Lung (tissue), 12 donors: ENCODE results near the gene DDR1. TPM values are rescaled to one million over a fixed set of nuclear protein-coding genes. Genes with fewer than 3 reads are reported as not detected.

Experiments
- ATAC-seq: fragments of 200-7000 bp; cut with Tn5 transposase; one replicate; pipeline ENCODE4 v1.9.1; 2020; ENCODE audit warnings: moderate number of reproducible peaks; ENCODE audit not compliant: insufficient read depth, low FRiP score
- DNase-seq, 3 donors: peaks; one replicate each; pipeline ENCODE4 v3.0.0-alpha.2; 2013 to 2017
- H3K27ac ChIP-seq, 2 donors: one replicate each; pipeline ENCODE4 v1.5.1; 2013; ENCODE audit warnings: mild to moderate bottlenecking in 2 of 2, moderate library complexity in 2 of 2, control low read depth in 1 of 2, inconsistent platforms in 1 of 2, low read depth in 1 of 2, low read length in 1 of 2
- H3K27me3 ChIP-seq, 3 donors: one replicate each; pipeline ENCODE4 v1.5.1; 2013; ENCODE audit warnings: low read length in 2 of 3; ENCODE audit not compliant: control insufficient read depth in 3 of 3, insufficient read depth in 3 of 3
- H3K36me3 ChIP-seq, 4 donors: one replicate each; pipeline ENCODE4 v1.5.1; 2013; ENCODE audit warnings: low read length in 4 of 4, mild to moderate bottlenecking in 1 of 4, moderate library complexity in 1 of 4; ENCODE audit not compliant: control insufficient read depth in 4 of 4, insufficient read depth in 4 of 4
- H3K4me1 ChIP-seq, 5 donors: one replicate each; pipeline ENCODE4 v1.5.1; 2013; ENCODE audit warnings: low read length in 5 of 5, mild to moderate bottlenecking in 2 of 5, moderate library complexity in 1 of 5; ENCODE audit not compliant: control insufficient read depth in 5 of 5, insufficient read depth in 5 of 5
- H3K4me3 ChIP-seq: one replicate; pipeline ENCODE4 v1.5.1; 2013; ENCODE audit warnings: mild to moderate bottlenecking, control low read depth, moderate library complexity
- H3K9ac ChIP-seq, 2 donors: one replicate each; pipeline ENCODE4 v1.5.1; 2013; ENCODE audit warnings: low read length in 2 of 2, control low read depth in 1 of 2; ENCODE audit not compliant: insufficient read depth in 1 of 2
- H3K9me3 ChIP-seq, 4 donors: one replicate each; pipeline ENCODE4 v1.5.1; 2013; ENCODE audit warnings: low read length in 3 of 4, mild to moderate bottlenecking in 1 of 4, moderate library complexity in 1 of 4; ENCODE audit not compliant: control insufficient read depth in 4 of 4, insufficient read depth in 3 of 4
- WGBS, 2 donors: extraction: QIAGEN DNeasy Blood & Tissue Kit; methylation state at CpG; one replicate each; pipeline ENCODE4 v1.1.7; 2013; 5-methylcytosine and 5-hydroxymethylcytosine counted together
- polyA plus RNA-seq, 2 donors: library from polyadenylated mRNA; stranded (reverse); fragments of 200-250 nt; gene quantifications; one replicate each; pipeline ENCODE4 v1.2.1, GENCODE V29; 2013
- total RNA-seq, 2 donors: library from RNA; depleted of rRNA in 1 of 2; stranded (reverse); fragments of >200 nt in 1 of 2; gene quantifications; one replicate each; pipeline ENCODE4 v1.2.1, GENCODE V29; 2014 to 2021
- TF ChIP-seq, protein P1 (sequence below): IDR thresholded peaks from 2 replicates; pipeline ENCODE4 v1.5.1; 2012; ENCODE audit warnings: mild to moderate bottlenecking; ENCODE audit errors: control extremely low read depth, extremely low read depth
- donor health status: control.
- donor health status: control.
- donor health status: Bipolar disorder and iron deficiency.
- donor health status: healthy.
- donor health status: DM: yes; HTN: yes; CAD: no.

DDR1 gene
- total and polyA plus RNA-seq, 4 donors, result 39.5 to 134 (median 98.1) TPM

DNA sequence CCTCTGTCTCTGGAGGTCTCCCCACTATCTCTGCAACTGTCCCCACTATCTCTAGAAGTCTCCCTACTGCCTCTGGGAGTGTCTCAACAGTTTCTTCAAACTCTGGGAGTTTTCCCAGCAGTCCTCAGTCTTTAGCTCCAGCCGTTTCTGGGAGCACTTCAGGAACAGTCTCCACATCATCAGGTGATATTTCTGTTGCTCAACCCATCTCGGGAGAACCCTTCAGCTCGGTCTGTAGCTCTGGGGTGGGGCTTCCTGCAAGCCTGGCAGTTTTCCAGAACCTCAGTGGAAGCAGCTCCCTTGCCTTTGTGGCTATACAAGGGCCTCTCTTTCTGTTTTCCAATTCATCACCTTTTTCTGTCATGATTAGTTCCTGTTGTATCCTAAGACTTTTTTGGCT, 50.7 kb downstream of the DDR1 start:
- TF ChIP-seq, protein P1, sequence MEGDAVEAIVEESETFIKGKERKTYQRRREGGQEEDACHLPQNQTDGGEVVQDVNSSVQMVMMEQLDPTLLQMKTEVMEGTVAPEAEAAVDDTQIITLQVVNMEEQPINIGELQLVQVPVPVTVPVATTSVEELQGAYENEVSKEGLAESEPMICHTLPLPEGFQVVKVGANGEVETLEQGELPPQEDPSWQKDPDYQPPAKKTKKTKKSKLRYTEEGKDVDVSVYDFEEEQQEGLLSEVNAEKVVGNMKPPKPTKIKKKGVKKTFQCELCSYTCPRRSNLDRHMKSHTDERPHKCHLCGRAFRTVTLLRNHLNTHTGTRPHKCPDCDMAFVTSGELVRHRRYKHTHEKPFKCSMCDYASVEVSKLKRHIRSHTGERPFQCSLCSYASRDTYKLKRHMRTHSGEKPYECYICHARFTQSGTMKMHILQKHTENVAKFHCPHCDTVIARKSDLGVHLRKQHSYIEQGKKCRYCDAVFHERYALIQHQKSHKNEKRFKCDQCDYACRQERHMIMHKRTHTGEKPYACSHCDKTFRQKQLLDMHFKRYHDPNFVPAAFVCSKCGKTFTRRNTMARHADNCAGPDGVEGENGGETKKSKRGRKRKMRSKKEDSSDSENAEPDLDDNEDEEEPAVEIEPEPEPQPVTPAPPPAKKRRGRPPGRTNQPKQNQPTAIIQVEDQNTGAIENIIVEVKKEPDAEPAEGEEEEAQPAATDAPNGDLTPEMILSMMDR, result no peak
- 8 to 9% methylated on average over 3 of the region's 3 CpGs for WGBS, 2 donors
- no peaks in the 10 kb centered on the region for H3K36me3 ChIP-seq
- peak overlapping the region in 1 of 2 donors; percentile 82 for H3K27ac ChIP-seq
- DNase-seq (peak in 1 of 3 donors; percentile 45), ATAC-seq (peak; percentile 14)
- no peak overlapping the region for H3K4me3 ChIP-seq
- no peaks in the 10 kb centered on the region for H3K27me3 ChIP-seq
- H3K9me3 ChIP-seq, result no peaks in the 10 kb centered on the region
- H3K9ac ChIP-seq, result no peak overlapping the region
- peaks cover 0 to 19% (median 0%) of the 10 kb centered on the region in 5 donors for H3K4me1 ChIP-seq

DNA sequence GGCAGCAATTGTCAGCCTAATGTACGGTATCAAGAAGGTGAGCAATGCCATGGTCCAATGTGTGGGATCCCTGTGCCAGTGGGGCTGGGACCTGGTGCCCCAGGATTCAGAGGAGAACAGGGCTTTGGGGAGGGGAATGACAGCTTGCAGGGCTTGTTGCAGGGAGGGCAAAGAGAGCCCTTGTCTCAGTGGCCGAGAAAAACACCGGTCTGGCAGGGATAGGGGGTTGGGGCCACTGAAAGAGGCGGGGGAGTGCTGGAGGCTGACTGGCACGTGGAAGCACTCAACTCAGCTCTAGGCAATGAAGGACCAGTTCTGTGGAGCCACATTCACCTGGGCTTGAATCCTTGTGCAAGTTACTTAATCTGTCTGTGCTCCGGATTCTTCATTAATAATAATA, 52.9 kb downstream of the DDR1 start:
- peak overlapping the region; percentile 22 for H3K4me3 ChIP-seq
- H3K9me3 ChIP-seq, result no peaks in the 10 kb centered on the region
- H3K9ac ChIP-seq, result no peak overlapping the region
- no peaks in the 10 kb centered on the region for H3K36me3 ChIP-seq
- no peaks in the 10 kb centered on the region for H3K27me3 ChIP-seq
- TF ChIP-seq, protein P1, result no peak
- ATAC-seq, result peak; percentile 19
- peak overlapping the region in 1 of 2 donors; percentile 37 for H3K27ac ChIP-seq
- H3K4me1 ChIP-seq, result peaks cover 0 to 16% (median 0%) of the 10 kb centered on the region in 5 donors
- WGBS, 2 donors, result 67 to 81% methylated on average over 6 of the region's 6 CpGs
- DNase-seq, result peak in 1 of 3 donors; percentile 40

DNA sequence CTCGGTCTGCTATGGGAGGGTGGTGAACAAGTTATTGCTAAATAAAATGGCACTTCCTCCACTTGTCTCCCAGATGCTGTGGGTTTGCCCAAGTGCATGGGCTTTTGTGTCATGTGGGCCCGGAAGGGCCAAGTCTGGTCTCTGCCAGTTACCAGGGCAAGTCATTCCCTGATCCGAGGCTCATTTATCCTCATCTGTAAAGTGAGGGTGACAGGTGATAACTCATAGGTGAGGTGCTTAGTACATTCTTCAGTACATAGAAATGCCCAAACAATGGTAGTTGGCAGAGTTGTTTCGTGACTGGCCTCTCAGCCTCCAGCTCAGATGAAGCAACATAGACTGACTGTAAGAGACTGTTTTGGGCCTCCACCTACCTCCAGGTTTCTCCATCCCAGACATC, 54.4 kb downstream of the DDR1 start:
- H3K27me3 ChIP-seq, result no peaks in the 10 kb centered on the region
- no peaks in the 10 kb centered on the region for H3K36me3 ChIP-seq
- H3K4me3 ChIP-seq, result no peak overlapping the region
- TF ChIP-seq, protein P1, result no peak
- no peaks in the 10 kb centered on the region for H3K9me3 ChIP-seq
- peaks cover 0 to 16% (median 0%) of the 10 kb centered on the region in 5 donors for H3K4me1 ChIP-seq
- ATAC-seq (no peak), DNase-seq (no peak)
- WGBS, 2 donors, result 45 to 67% methylated on average over 4 of the region's 4 CpGs
- no peak overlapping the region for H3K9ac ChIP-seq
- no peak overlapping the region for H3K27ac ChIP-seq

DNA sequence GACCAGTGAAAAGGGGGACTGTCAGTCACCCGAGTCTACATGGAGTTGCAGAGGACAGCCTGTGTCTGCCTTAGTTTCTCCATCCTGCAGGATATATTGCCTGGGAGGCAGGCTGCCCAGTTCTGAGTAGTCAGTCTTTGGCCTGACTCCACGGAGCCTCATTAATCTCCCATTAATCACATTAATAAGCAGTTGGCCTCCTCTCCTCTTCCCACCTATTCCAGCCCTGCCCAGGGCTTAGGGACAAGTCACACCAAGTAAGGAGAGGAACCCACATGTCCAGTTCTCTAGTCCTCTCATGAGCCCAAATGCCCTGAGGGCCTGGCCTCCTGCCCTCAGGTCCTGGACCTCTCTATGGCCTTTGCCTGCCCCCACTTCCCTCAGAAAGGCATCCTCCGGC, 55.2 kb downstream of the DDR1 start:
- TF ChIP-seq, protein P1, result no peak
- ATAC-seq, result no peak
- Histone ChIP-seq H3K9ac (no peak overlapping the region), H3K27ac (no peak overlapping the region), H3K4me3 (no peak overlapping the region), H3K4me1 (peaks cover 0 to 14% (median 0%) of the 10 kb centered on the region in 5 donors), H3K27me3 (no peaks in the 10 kb centered on the region), H3K9me3 (no peaks in the 10 kb centered on the region), H3K36me3 (no peaks in the 10 kb centered on the region)
- no peak for DNase-seq
- 62 to 70% methylated on average over 3 of the region's 3 CpGs for WGBS, 2 donors
